ENCODE results near the gene RREB1.
"Not testable (repeated sequence)": the region's sequence is repeated elsewhere in the genome, so short reads cannot be mapped to it uniquely, and the experiment has no call there.

RREB1 gene

DNA sequence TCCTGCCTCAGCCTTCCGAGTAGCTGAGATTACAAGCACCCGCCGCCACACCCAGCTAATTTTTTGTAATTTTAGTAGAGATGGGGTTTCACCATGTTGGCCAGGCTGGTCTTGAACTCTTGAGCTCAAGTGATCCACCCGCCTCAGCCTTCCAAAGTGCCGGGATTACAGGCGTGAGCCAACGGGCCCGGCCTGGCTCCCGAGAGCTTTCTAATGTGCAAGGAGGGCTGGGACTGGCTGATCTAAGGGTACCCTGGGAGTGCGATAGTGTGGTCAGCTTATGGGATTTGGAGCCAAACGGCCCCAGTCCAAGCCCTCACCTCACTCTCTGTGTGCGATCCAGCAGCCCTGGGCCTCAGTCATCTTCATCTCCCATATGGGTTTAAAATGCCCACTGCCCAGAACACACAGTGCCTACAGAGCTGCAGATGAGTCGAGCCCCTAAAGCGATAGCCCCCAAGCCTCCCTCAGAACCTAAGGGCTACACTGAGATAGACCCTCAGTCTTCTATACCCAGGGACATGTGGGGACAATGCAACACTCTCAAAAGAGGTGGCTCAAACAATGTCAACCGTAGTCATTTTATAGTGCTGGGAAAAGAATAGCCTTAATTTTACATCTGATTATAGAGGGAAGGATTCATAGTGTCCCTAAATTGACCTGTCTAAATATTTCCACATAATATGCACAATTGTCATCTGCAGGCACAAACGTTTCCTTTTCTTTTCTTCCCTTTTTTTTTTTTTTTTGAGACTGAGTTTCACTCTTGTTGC is 155.2 kb downstream of the RREB1 start:
- no peak for DNase-seq (ENCODE audit: low read depth)

DNA sequence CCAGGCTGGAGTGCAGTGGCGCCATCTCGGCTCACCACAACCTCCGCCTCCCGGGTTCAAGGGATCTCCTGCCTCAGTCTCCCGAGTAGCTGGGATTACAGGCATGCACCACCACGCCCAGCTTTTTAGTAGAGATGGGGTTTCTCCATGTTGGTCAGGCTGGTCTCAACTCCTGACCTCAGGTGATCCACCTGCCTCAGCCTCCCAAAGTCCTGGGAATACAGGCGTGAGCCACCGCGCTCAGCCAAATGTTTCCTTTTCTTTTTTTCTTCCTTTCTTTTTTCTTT is 155.7 kb downstream of the RREB1 start:
- not testable (repeated sequence) for DNase-seq (ENCODE audit: low read depth)

DNA sequence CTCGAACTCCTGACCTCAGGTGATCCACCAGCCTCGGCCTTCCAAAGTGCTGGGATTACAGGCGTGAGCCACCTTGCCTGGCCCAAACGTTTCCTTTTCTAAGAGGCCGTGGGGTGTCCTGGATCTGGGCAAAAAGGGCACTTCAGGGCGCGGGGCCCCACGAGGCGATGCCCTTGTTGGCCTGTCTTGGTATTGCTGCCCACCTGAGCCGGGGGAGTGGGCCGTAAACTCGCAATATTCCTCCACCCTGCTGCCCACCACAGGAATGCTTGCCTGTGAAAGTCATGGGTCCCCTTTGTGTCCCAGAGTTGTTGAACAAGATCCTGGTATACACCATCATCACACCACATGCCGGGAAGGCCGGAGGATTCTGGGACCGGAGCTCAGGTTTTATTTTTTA is 156.3 kb downstream of the RREB1 start:
- DNase-seq (ENCODE audit: low read depth): no peak

DNA sequence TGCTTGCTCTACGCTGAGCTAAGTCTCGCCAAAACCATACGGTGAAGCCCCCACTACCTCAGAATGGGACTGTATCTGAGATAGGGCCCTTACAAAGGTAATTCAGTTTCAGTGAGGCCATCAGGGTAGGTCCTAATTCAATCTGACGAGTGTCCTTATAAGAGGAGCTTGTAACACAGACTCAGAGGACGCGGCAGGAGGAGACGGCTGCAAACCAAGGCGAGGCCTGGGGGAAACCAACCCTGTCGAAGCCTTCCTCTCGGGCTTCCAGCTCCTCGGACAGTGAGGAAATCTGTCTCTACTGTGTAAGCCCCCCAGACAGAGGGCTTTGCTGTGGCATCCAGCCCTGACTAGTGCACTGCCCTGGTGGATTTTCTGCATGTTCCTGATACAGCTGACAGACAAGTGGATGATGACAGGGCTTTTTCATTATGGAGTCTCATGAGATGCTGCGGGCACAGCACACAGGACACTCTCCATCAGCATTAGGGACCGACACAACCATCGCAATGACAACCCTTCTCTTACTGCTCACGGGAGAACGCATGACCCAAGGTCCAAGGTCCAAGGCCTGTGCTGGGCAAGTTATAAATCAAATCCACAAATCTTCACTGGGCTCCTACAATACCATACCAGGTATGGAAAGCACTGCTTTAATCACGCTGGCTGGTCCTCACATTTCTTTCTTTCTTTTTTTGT is 157.1 kb downstream of the RREB1 start:
- no peak for DNase-seq (ENCODE audit: low read depth)

DNA sequence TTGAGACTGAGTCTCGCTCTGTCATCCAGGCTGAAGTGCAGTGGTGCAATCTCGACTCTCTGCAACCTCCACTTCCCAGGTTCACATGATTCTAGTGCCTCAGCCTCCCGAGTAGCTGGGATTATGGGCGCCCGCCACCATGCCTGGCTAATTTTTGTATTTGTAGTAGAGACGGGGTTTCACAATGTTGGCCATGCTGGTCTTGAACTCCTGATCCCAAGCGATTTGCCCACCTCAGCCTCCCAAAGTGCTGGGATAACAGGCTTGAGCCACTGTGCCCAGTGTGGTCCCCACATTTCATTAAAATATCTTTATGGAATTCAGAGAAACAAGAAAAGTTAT is 157.6 kb downstream of the RREB1 start:
- DNase-seq (ENCODE audit: low read depth): not testable (repeated sequence)

DNA sequence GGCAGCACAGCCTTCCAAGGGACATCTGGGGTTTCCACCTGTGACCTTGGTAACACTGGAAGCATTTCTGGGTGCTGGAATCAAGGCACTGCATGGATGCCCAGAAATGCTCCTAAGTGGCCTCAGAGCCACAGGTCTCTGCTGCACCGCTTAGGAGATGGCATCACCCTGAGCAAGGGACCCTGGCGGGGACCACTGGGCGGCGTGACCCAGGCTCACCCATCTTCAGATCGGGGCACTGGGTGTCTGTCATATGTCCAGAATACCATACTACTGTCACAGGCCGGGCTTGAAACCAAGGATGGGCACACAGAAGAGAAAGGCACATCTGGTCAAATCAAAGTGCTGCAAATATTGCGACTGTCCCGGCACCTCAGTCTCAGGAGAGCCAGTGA is 159.3 kb downstream of the RREB1 start:
- no peak for DNase-seq (ENCODE audit: low read depth)

DNA sequence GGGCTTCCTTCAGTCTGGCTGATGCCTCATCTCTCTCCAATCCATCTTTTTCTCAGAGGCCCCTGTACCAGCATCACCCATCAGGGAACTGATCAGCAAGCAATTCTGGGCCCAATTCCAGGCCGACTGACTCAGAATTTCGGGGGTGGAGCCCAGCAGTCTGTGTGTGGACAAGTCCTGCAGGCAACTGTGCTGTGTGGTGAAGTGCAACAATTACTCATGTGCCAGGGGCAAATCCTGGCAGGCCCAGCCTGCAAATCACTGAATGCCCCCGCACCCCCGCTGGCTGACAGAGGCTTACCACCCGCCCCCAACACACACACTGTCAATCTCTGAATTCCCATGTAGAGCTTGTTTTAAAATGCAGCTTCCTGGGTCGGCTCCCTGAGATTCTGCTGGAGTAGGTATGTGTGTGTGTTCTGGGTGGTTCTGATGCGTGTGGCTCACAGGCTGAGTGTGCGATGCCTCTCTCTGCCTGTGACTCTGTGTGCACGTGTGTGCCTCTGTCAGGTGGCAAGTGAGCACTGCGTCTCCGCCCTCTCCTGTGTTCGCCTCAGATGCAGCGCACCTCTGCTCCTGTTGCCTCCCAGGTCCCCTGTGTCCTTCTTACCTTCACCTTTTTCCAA is 159.8 kb downstream of the RREB1 start:
- DNase-seq (ENCODE audit: low read depth): no peak

DNA sequence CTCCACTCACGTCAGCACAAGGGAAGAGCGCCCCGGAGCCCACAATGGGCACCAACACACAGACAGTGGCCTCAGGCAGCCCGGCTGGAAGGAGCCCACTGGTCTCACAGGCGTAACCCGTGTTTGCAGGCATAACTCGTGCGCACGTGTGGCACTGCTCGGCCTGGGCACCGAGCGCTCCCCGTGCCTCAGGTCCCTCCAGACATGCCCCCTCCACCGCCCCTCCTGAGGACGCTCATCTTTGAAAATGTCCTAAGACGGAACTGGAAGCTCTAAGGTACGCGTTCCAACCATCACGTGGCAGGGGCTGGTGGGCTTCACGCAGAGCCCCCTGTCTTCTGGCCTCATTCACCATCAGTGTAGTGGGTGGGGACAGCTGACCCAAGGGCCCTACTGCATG is 160.6 kb downstream of the RREB1 start:
- DNase-seq (ENCODE audit: low read depth): no peak

DNA sequence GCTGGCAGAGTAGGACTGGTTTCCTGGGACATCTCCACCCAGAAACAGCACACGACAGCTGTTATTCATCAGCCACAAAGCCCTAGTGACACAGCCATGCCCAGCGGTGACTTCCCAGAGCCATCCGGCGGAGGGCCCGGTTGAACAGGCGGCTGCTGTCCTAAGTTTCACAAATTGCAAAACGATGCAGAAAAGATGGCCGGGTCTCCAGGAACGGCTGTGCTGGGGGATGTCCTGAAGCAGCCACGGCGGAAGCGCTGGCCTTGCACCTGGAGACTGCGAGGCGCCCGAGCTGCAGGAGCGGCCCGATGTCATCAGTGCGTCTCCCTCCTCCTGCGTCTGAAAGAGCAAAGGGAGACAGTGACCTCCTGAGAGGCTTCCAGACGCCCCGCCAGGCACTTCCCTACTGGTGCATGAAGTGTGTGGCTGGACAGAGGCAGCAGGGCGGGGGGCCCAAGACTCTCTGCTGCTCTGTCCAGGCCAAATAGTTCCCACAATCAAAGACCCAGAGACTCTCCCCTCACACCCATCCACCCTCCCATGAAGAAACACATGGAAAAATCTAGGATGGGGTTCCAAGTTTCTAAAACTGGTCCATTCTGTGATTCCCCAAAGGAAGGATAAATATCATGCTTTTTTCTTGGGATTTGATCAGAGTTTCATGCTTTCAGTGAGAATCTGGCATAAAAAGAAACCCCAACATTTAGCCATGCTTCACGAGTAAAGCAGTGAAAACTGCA is 161.2 kb downstream of the RREB1 start:
- no peak for DNase-seq (ENCODE audit: low read depth)

DNA sequence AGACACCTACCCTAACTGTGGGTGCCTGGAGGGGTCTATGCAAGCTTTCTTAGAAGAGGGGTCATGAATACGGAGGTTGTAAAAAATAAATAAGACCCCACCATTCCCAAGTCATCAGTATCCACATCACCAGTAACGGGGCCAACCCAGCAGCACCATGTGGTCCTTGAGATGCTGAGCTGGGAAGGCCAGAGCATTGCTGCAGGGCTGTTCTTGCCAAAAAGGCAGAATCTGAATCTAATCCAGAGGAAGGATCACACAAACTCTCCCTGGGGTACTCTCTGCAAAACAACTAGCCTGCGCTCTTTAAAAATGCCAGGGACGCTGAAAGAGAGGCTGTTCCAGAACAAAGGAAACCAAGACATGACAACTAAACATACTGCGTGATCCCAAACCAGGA is 162.1 kb downstream of the RREB1 start:
- no peak for DNase-seq (ENCODE audit: low read depth)

DNA sequence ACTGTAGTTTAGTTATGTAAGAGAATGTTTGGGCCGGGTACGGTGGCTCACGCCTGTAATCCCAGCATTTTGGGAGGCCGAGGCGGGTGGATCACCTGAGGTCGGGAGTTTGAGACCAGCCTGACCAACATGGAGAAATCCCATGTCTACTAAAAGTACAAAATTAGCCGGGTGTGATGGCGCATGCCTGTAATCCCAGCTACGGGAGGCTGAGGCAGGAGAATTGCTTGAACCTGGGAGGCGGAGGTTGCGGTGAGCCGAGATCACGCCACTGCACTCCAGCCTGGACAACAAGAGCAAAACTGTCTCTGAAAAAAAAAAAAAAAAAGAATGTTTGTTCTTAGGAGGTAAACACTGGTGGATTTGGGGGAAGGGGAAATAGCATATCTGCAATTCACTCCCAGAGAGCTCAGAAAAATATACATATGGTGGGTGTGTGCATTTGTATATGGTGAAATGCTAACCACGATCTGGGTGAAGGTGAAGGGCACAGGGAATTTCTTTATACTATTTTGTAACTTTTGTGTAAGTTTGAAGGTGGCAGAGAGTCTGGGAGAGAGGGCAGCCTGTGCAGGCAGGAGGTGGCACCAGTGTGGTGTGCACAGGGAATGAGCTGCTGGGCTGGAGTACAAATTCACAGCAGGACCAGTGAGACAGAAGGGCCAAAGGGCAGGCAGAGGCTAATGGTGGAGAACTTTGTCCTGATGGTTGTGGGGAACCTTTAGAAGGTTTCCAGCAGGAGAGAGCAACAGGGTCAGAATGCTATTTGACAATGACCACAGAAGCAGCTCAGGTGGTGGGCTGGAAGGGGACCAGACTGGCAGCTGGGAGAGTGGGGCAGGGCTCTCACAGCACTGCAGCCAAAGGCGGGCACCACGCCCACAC is 162.8 kb downstream of the RREB1 start:
- DNase-seq (ENCODE audit: low read depth): no peak

DNA sequence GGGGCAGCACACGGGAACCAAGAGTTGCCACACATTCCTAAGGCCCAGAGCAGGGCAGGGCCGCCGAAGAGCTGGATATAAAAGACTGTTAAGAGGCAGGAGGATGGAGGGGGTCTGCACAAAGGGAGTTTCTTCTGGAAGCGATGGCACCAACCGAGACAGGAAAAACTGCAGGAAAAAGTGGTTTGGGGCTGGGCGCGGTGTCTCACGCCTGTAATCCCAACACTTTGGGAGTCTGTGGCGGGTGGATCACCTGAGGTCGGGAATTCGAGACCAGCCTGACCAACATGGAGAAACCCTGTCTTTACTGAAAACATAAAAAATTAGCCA is 163.4 kb downstream of the RREB1 start:
- DNase-seq (ENCODE audit: low read depth): no peak

DNA sequence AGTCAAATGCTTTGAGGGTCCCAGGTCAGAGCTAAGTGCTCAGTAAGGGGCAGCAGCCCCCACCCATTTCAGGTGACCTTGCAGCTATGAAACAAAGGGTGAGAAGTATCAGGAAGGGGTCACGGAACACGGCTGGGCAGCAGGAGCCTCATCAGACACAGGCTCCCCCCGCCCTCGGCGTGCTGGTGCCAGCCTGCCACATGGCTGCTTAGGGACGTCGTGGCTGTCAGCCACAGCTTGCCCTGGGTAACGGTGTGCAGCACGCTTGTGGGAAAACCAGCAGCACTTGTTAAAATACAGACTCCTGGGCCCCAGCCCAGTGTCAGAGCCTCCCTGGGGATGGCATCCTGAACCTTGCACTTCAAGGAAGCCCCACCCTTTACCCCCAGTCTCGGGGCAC is 165.9 kb downstream of the RREB1 start:
- no peak for DNase-seq (ENCODE audit: low read depth)

DNA sequence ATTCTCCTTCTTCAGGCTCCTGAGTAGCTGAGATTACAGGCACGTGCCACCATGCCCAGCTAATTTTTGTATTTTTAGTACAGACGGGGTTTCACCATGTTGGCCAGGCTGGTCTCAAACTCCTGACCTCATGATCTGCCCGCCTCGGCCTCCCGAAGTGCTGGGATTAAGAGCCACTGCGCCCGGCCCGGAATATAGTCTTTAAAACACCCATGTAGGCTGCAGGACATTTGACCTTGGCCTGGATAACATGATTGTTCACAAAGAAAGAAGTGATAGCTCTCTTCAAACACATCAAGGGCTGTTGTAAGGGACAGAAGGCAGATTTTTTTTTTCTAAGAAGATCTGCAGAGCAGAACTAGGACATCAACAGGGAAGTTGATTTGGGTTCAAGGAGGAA is 166.8 kb downstream of the RREB1 start:
- not testable (repeated sequence) for DNase-seq (ENCODE audit: low read depth)

DNA sequence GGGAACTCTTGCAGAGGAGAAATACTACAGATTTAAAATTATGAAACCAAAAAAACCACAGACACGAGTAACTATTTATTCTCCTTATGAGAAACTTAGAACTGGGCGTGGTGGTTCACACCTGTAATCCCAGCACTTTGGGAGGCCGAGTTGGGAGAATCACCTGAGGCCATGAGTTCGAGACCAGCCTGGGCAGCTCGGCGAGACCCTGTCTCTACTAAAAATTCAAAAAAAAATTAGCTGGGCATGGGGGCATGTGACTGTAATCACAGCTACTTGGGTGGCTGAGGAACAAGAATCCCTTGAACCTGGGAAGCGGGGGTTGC is 168.4 kb downstream of the RREB1 start:
- DNase-seq (ENCODE audit: low read depth): no peak

DNA sequence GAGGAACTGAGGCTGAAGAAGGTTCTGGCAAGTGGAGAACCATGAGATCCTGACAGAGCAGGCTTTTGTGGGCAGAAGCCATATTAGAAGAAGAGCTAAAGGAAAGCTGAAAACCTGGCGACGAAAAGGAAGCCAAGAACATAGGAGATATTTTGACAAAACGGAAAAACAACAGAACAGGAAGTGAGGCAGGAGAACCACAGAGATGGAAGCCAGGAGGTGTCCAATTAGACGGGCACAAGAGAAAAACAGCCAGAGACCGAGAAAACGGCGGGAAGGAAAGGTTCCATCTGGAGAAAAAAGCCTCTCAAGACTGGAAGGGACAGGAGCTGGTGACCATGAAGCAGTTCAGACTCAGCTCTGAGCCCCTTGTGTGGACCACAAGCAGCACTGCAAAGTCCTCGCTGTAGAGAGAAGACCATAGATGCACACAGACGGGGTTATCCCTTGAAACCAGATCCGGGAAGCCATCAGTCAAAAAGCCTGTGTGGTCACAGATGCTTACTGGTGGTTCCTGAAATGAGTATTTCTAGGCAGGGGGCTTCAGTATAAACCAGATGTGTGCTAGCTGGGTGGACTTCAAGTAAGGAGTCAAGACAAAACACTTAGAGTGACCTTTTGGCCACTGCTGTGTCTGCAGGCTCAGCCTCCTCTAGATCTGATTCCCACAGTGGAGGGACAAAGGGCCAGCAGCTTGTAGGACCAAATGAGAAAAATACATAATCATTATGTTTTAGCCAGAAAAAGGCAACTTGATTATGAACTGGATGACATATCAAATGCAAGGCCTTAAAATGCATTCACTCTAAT is 174.5 kb downstream of the RREB1 start:
- no peak for DNase-seq (ENCODE audit: low read depth)

DNA sequence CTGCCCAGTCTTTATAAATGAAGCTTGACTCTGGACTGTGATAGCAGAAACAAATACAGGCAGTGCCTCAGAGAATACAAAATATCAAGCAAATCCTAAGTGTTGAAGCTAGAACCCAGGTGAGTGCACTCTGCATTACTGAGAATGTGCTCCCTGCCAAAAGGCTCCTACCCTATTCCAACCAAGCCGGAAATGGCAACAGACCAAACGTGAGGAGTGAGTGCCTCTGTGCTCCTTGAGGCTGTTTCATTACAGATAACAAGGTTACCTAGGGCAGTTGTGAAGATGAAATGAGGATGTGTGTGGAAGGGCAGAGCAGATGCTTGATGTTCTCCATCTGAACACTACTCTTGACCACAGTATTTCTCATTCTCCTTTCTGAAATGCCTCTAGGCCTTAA is 175.9 kb downstream of the RREB1 start:
- DNase-seq (ENCODE audit: low read depth): no peak

DNA sequence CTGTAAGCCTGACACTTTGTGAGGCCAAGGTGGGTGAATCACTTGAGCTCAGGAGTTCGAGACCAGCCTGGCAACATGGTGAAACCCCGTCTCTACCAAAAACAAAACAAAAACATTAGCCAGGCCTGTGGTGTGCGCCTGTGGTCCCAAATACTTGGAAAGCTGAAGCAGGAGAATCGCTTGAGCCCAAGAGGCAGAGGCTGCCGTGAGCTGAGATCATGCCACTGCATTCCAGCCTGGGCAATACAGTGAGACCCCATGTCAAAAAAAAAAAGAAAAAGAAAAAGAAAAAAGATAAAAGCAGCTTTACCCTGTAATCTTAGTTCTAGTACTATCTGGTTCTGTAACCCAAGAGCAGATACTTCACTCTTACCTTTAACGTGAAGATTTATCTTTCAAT is 177.7 kb downstream of the RREB1 start:
- DNase-seq (ENCODE audit: low read depth): no peak

DNA sequence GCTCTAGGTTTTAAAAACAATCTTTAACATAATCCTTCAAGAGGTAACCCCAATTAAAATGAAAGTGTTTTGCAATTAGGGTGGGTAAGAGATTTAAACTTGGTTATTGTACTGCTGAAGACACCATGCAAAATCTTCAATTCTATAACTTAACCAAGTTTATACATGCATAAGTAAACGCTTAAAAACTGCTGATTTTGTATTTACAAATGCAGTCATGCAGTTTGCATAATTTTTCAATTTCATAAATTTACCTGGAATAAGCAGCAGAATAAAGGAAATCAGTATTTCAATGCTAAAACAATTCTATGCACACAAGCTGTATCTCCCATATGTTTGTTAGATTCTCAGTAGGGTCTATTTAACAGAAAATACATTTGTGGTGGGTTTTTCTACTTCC is 182.3 kb downstream of the RREB1 start:
- DNase-seq (ENCODE audit: low read depth): no peak

DNA sequence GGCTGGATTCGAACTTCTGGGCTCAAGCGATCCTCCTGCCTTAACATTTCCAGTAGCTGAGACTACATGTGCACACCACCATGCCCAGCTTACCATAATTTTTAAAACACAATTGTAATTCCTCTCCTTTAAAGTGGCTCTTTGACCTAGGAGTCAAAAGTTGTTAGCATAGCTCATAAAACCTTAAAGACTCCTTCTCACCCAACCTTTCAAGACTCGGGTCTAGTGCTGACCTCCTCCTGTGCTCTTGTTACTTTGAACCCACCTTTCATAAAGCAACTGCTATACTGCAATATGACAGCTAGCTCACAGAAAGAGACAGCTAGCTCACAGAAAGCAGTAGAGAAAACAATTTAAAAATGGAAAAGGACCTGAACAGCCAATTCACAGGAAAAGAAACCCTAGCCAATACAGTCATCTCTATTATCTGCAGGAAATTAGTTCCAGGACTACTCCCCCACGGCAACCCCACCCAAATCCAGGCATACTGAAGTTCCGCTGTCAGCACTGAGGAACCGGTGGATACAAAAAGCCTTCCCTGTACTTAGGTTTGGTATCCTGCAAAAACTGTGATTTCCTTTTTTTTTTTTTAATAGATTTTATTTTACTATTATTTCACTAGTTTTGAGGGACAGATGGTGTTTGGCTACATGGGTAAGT is 185.0 kb downstream of the RREB1 start:
- no peak for DNase-seq (ENCODE audit: low read depth)

DNA sequence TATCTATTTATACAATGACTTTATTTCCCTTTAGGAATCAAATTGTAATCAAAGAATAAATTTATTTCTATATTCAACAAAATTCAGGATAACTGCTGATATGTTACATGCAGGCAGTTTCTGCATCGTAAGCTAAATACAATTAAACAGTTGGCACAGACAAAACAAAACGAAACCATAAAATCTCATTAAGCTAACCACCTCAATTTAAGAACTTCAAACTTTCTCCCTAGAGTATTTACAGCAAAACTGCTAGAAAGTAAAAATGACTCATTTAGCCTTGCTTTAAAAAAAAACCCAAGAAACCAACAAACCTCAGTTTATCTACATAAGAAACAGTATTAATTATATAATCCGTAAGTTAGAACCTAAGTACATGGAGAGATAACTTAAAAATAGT is 188.2 kb downstream of the RREB1 start:
- DNase-seq (ENCODE audit: low read depth): no peak
